GM12891 (cell line): ENCODE data around the gene RSL24D1.

ENCODE experiments used
- PAX5 ChIP-seq: IDR thresholded peaks from 2 replicates; pipeline ENCODE4 v1.6.1; 2011; ENCODE audit warnings: low read length, moderate library complexity, mild to moderate bottlenecking; ENCODE audit not compliant: insufficient read depth, severe bottlenecking
- POLR2A ChIP-seq: IDR thresholded peaks from 2 replicates; pipeline ENCODE4 v1.6.1; 2011; ENCODE audit warnings: low read depth, low read length, control low read depth
- POLR2AphosphoS5 ChIP-seq: IDR thresholded peaks from 2 replicates; pipeline ENCODE4 v1.6.1; 2011; ENCODE audit warnings: low read depth, low read length, control low read depth
- SPI1 ChIP-seq: IDR thresholded peaks from 2 replicates; pipeline ENCODE4 v1.6.1; 2011; ENCODE audit warnings: low read depth, low read length, control low read depth
- TAF1 ChIP-seq: IDR thresholded peaks from 2 replicates; pipeline ENCODE4 v1.6.1; 2011; ENCODE audit warnings: low read depth, low read length, control low read depth

DNA sequence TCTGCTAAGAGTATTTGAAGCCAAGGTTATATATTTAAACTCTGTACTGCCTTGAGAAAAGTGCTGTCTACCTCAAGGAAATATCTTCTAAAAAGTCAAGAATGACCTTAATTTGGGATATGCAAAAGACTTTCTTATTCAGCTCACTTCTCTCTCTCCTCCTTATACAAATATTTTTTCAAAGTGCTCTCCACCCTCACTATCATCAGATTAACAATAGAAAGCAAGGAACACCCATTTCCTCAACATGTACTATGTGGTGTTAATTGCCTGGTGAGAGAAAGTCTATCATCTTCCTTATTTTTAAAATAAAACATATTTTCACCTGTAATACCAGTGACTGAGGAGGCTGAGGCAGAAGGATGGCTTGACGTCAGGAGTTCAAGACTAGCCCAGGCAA, 44.4 kb upstream of the RSL24D1 start:
- TF ChIP-seq POLR2AphosphoS5 = no peak
- no peak for TF ChIP-seq POLR2A
- no peak for TF ChIP-seq TAF1
- no peak for TF ChIP-seq PAX5
- no peak for TF ChIP-seq SPI1
